Transverse colon (tissue), 4 donors: ENCODE data around the gene CNPPD1. TPM values are rescaled to one million over a fixed set of nuclear protein-coding genes. Genes with fewer than 3 reads are reported as not detected.

Experiments
- DNase-seq: peaks from one replicate; pipeline ENCODE4 v3.0.0-alpha.2; 2019
- H3K27ac ChIP-seq, 4 donors: fragments of 200-600 bp; sonication (generic); 2 replicates each; pipeline ENCODE4 v1.5.1; 2016 to 2018; ENCODE audit warnings: inconsistent platforms in 4 of 4
- H3K27me3 ChIP-seq: fragments of 200-600 bp; sonication (generic); 2 replicates; pipeline ENCODE4 v1.5.1; 2017; ENCODE audit warnings: inconsistent platforms
- H3K36me3 ChIP-seq, 4 donors: fragments of 200-600 bp; sonication (generic); 2 replicates each; pipeline ENCODE4 v1.5.1; 2017 to 2019; ENCODE audit warnings: inconsistent platforms in 4 of 4
- H3K4me1 ChIP-seq, 4 donors: fragments of 200-600 bp; sonication (generic); 2 replicates each; pipeline ENCODE4 v1.5.1; 2017 to 2020; ENCODE audit warnings: inconsistent platforms in 4 of 4
- H3K4me3 ChIP-seq, 4 donors: fragments of 200-600 bp; sonication (generic); 1 replicate in 1 of 4; 2 replicates in 3 of 4; pipeline versions ENCODE4 v1.5.1 to v1.6.1; 2017 to 2019; ENCODE audit warnings: inconsistent platforms in 4 of 4
- H3K9me3 ChIP-seq, 2 donors: fragments of 200-600 bp; sonication (generic); 2 replicates each; pipeline ENCODE4 v1.5.1; 2017 to 2019; ENCODE audit warnings: inconsistent platforms in 2 of 2
- CTCF ChIP-seq, 5 experiments: fragments of 200-600 bp in 3 of 5; fragments of 450-650 bp in 2 of 5; sonication (generic) in 3 of 5; IDR thresholded peaks; 1 replicate in 2 of 5; 2 replicates in 3 of 5; pipeline ENCODE4 v1.5.1; 2016 to 2017; ENCODE audit warnings: antibody characterized with exemption in 5 of 5, inconsistent platforms in 3 of 5, mild to moderate bottlenecking in 2 of 5, moderate library complexity in 1 of 5
- EP300 ChIP-seq: sonication (generic); formaldehyde crosslinking; IDR thresholded peaks from one replicate; pipeline ENCODE4 v1.6.1; 2017; ENCODE audit warnings: antibody characterized with exemption, low read depth
- POLR2A ChIP-seq: fragments of 450-650 bp; IDR thresholded peaks from one replicate; pipeline ENCODE4 v1.6.1; 2016; ENCODE audit warnings: antibody characterized with exemption, mild to moderate bottlenecking, moderate library complexity
- POLR2AphosphoS5 ChIP-seq, 3 donors: sonication (generic); formaldehyde crosslinking; IDR thresholded peaks; one replicate each; pipeline ENCODE4 v1.6.1; 2016; ENCODE audit warnings: antibody characterized with exemption in 3 of 3
- WGBS, 2 donors: methylation state at CpG; one replicate each; pipeline ENCODE4 v1.1.5; 2018; ENCODE audit warnings: low coverage in 1 of 2; 5-methylcytosine and 5-hydroxymethylcytosine counted together
- in situ Hi-C, 4 donors: fragments of 200-750 bp; cut with MboI; loops; one replicate each; pipeline versions ENCODE4 v1.15.0 to v1.15.1; 2017; ENCODE audit warnings: low sequenced_read_pairs in 3 of 4, low pct_ligation_motif_present in 1 of 4, low pct_unique_long_range_greater_than_20kb in 1 of 4
- intact Hi-C: fragments of 100-400 bp; cut with DNase I; formaldehyde crosslinking; loops from one replicate; pipeline ENCODE4 v1.15.1; 2023; ENCODE audit warnings: low total_unique reads
- total RNA-seq, 4 donors: library from RNA; depleted of rRNA; stranded (reverse); fragments of >200 nt; gene quantifications; one replicate each; pipeline ENCODE4 v1.1.0, GENCODE V29; 2016

The CNPPD1 gene
- total RNA-seq, 4 donors from 2014 or later, result 50.4 to 114 (median 106) TPM

- no peak for DNase-seq
- H3K4me3 ChIP-seq, result no peak overlapping the region
- WGBS, 2 donors, result 96 to 100% methylated on average over 7 to 24 of the region's 24 CpGs
- TF ChIP-seq POLR2AphosphoS5 (IDR thresholded peaks at IDR 0.05) (no peak), CTCF (IDR thresholded peaks at IDR 0.05) (no peak), EP300 (no peak), POLR2A (no peak)
- peaks cover 7 to 21% (median 20%) of the 10 kb centered on the region in 4 donors for H3K4me1 ChIP-seq
- intact Hi-C loops (no loop called here), in situ Hi-C loops (loop anchor here in 1 of 4 donors (10.0 kb wide), 1 partner anchor 46 kb away; the partner anchor contains the start of gene NHEJ1)
- H3K27me3 ChIP-seq, result no peaks in the 10 kb centered on the region
- no peaks in the 10 kb centered on the region for H3K9me3 ChIP-seq
- peak overlapping the region in 2 of 4 donors; percentile 8 to 9 for H3K27ac ChIP-seq
- H3K36me3 ChIP-seq, result peaks cover 0 to 4% (median 0%) of the 10 kb centered on the region in 4 donors
These were observed 33.6 kb upstream of the CNPPD1 start for GRCh38 chr2:219210196-219210885.

GRCh38 chr2:219209236-219210195 lies 32.8 kb upstream of the CNPPD1 start:
- peaks cover 7 to 21% (median 20%) of the 10 kb centered on the region in 4 donors for H3K4me1 ChIP-seq
- H3K27ac ChIP-seq, result peak overlapping the region in 3 of 4 donors; percentile 6 to 9 (median 8)
- H3K27me3 ChIP-seq, result no peaks in the 10 kb centered on the region
- in situ Hi-C loops, result loop anchor here in 2 of 4 donors (5.0 to 10.0 kb wide), 2 partner anchors 37 to 45 kb away; partner anchors contain the start of genes NHEJ1 (in 1 of the 2) and SLC23A3 (in 1 of the 2)
- DNase-seq, result no peak
- H3K36me3 ChIP-seq, result peaks cover 0 to 4% (median 0%) of the 10 kb centered on the region in 4 donors
- intact Hi-C loops, result no loop called here
- TF ChIP-seq EP300 (no peak), POLR2AphosphoS5 (IDR thresholded peaks at IDR 0.05) (no peak), POLR2A (no peak), CTCF (IDR thresholded peaks at IDR 0.05) (no peak)
- WGBS, 2 donors, result 76 to 77% methylated on average over 7 to 18 of the region's 18 CpGs
- H3K4me3 ChIP-seq, result no peak overlapping the region
- H3K9me3 ChIP-seq, result no peaks in the 10 kb centered on the region

DNA sequence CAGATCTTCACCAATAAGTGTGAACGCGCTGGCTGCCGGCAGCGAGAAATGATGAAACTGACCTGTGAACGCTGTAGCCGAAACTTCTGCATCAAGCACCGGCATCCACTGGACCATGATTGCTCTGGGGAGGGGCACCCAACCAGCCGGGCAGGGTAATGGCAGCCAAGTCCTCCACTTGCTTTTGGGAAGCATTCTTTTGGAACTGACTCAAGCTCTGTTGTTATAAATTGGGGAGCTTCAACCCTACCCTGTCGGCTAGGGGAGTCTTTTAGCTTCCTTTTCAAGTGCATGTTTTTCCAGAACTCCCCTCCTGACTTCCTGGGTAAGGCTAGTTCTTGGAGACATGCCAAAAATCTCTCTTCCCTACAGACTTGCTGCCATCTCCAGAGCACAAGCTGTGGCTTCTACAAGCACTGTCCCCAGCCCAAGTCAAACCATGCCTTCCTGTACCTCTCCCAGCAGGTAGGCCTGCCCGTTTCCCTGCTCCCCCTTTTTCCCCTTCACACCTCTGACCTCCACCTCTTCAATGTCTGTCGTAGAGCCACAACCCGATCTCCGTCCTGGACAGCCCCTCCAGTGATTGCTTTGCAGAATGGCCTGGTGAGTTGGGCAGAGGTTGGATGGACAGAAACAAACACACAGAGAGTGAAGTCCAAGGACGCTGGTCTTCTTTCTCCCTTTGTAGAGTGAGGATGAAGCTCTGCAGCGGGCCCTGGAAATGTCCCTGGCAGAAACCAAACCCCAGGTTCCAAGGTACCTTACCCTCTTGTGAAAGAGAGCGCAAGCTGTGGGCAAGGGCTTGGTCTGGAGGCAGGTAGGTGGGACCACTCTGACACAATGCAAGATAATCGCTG lies 31.4 kb upstream of the CNPPD1 start:
- no peak for DNase-seq
- H3K9me3 ChIP-seq, result no peaks in the 10 kb centered on the region
- H3K4me1 ChIP-seq, result peaks cover 7 to 21% (median 20%) of the 10 kb centered on the region in 4 donors
- intact Hi-C loops, result no loop called here
- H3K27me3 ChIP-seq, result no peaks in the 10 kb centered on the region
- 62 to 73% methylated on average over 3 to 17 of the region's 17 CpGs for WGBS, 2 donors
- in situ Hi-C loops, result loop anchor here in 1 of 4 donors (5.0 kb wide), 1 partner anchor 36 kb away; the partner anchor contains the start of gene SLC23A3
- TF ChIP-seq CTCF (IDR thresholded peaks at IDR 0.05) (no peak), EP300 (no peak)
- H3K27ac ChIP-seq, result peak overlapping the region; percentile 93 to 99 (median 96)
- peak overlapping the region in 1 of 4 donors; percentile 73 for H3K4me3 ChIP-seq
- no peaks in the 10 kb centered on the region for H3K36me3 ChIP-seq
